ENCODE results near the gene CYB5R4. TPM values are rescaled to one million over a fixed set of nuclear protein-coding genes. Genes with fewer than 3 reads are reported as not detected.

CYB5R4 gene
- total RNA-seq, 1 donor from 2014 or later, result 13.0 TPM

DNA sequence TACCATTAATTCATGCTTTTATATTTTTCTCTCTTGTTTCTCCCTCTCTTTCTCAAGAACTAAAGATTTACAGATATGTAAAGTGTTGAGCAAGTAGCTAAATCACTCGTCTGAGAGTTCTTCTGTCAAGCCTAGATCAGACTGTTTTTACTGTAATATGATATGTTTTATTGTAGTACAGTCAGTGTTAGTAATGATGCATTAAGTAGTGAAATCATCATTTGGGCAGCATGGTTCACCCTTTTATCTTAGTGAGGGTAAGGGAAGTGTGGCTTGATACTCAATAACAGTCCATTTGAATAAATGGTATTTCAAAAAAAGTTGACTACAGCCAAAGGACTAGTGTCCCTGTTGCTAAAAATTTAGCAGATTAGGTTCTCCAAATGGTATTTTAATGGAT lies 9.2 kb downstream of the CYB5R4 start:
- Mint-ChIP-seq H3K4me1 (ENCODE audit: unreplicated experiment) (peaks cover 8% of the 10 kb centered on the region), H3K36me3 (ENCODE audit: low read depth, unreplicated experiment) (peaks cover 31% of the 10 kb centered on the region), H3K27ac (ENCODE audit: unreplicated experiment) (no peak overlapping the region), H3K9me3 (ENCODE audit: unreplicated experiment) (peaks cover 6% of the 10 kb centered on the region), H3K4me3 (ENCODE audit: unreplicated experiment) (no peak overlapping the region), H3K27me3 (ENCODE audit: unreplicated experiment) (no peaks in the 10 kb centered on the region)
- no peak for DNase-seq (ENCODE audit: low spot score)
- TF ChIP-seq, protein P1, sequence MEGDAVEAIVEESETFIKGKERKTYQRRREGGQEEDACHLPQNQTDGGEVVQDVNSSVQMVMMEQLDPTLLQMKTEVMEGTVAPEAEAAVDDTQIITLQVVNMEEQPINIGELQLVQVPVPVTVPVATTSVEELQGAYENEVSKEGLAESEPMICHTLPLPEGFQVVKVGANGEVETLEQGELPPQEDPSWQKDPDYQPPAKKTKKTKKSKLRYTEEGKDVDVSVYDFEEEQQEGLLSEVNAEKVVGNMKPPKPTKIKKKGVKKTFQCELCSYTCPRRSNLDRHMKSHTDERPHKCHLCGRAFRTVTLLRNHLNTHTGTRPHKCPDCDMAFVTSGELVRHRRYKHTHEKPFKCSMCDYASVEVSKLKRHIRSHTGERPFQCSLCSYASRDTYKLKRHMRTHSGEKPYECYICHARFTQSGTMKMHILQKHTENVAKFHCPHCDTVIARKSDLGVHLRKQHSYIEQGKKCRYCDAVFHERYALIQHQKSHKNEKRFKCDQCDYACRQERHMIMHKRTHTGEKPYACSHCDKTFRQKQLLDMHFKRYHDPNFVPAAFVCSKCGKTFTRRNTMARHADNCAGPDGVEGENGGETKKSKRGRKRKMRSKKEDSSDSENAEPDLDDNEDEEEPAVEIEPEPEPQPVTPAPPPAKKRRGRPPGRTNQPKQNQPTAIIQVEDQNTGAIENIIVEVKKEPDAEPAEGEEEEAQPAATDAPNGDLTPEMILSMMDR (IDR thresholded peaks at IDR 0.05; ENCODE audit: unreplicated experiment), result no peak

DNA sequence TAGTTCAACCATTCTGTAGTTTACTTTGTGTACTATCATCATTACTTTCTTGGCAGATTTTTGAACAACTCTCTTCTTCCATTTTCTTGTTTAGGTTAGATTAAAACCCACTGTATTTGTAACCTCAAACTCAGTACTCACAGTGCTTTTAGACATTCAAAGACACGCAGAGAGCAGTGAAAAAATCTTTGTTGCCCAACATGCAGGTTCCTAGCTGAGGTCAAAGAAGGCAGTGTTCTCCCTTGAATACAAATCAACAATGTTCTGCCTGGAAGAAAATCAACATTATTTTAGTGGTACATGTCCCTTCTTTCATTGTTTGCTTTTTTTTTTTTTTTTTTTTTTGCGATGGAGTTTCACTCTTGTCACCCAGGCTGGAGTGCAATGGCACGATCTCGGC lies 11.2 kb downstream of the CYB5R4 start:
- Mint-ChIP-seq H3K9me3 (ENCODE audit: unreplicated experiment) (peaks cover 6% of the 10 kb centered on the region), H3K36me3 (ENCODE audit: low read depth, unreplicated experiment) (peaks cover 24% of the 10 kb centered on the region), H3K4me1 (ENCODE audit: unreplicated experiment) (peaks cover 12% of the 10 kb centered on the region), H3K27ac (ENCODE audit: unreplicated experiment) (no peak overlapping the region), H3K27me3 (ENCODE audit: unreplicated experiment) (no peaks in the 10 kb centered on the region), H3K4me3 (ENCODE audit: unreplicated experiment) (no peak overlapping the region)
- TF ChIP-seq, protein P1 (IDR thresholded peaks at IDR 0.05; ENCODE audit: unreplicated experiment), result no peak
- no peak for DNase-seq (ENCODE audit: low spot score)

DNA sequence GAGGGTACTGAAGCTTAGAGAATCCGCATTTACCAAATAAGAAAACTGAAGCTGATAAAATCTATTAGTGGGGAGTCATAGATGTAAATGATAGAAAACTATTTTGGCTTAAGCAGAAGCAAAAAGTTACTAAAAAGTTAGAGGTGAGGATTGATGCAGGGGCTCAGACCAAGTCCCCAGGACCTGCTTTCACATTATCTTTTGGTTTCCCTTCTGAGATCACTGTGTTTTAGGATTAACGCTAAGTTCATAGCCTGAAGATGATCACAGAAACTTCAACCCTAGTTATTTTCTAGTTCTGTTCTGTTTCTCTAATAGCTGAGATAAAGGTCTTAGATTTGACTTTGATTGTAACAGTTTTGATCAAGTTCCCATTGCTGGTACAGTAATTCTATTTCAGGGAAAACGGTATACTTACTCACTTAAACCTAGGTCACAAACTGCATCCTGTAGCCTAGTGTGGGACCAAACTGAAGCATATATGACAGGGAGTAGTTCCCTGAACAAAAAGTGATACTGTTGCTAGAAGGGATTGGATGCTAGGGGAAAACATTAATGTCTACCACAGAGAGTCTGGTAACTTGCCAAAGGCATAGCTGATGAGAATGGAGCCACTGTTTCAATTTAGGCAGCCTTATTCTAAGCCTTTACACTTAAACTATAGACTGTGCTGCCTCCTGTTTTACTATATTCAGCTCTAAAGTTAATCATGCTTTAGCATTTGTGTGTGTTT lies 13.1 kb downstream of the CYB5R4 start:
- Mint-ChIP-seq H3K4me1 (ENCODE audit: unreplicated experiment) (peaks cover 6% of the 10 kb centered on the region), H3K36me3 (ENCODE audit: low read depth, unreplicated experiment) (peaks cover 12% of the 10 kb centered on the region), H3K9me3 (ENCODE audit: unreplicated experiment) (no peaks in the 10 kb centered on the region), H3K27ac (ENCODE audit: unreplicated experiment) (no peak overlapping the region), H3K4me3 (ENCODE audit: unreplicated experiment) (no peak overlapping the region), H3K27me3 (ENCODE audit: unreplicated experiment) (no peaks in the 10 kb centered on the region)
- TF ChIP-seq, protein P1 (IDR thresholded peaks at IDR 0.05; ENCODE audit: unreplicated experiment), result no peak
- no peak for DNase-seq (ENCODE audit: low spot score)

DNA sequence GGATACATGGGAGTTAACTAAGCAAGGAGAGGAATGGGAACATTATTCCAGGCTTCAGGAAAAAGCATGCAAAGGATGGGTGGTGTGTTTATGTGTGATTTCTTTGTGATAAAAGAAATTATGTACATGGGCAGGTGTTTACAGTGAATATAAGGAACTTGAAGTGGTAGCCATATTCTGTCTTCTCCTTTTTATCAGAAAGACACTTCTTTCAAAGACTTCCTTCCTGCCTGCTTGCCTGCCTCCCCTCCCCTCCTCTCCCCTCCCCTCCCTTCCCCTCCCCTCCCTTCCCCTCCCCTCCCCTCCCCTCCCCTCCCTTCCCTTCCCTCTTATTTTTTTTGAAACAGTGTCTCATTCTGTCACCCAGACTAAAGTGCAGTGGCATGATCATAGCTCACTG lies 14.4 kb downstream of the CYB5R4 start:
- H3K4me1 Mint-ChIP-seq (ENCODE audit: unreplicated experiment), result peaks cover 6% of the 10 kb centered on the region

DNA sequence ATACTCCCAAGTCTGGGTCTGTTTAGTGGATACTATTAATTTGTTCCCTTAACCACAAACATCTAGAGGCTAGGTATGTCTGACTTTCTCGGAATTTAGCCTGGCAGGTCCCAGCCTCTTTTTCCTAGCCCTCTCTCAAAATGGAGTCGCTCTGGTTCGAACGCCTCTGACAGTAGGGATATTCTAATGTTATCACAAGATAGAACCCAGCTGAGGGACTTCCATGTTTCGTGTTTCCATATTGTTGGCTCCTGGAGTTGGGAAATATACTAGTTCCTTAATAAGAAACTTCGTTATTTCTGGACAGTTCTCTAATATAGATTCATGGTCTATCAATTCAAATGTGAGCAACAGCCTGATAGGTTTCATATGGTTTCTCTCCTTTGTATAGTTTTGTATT lies 16.4 kb downstream of the CYB5R4 start:
- Mint-ChIP-seq H3K36me3 (ENCODE audit: low read depth, unreplicated experiment) (no peaks in the 10 kb centered on the region), H3K27ac (ENCODE audit: unreplicated experiment) (no peak overlapping the region), H3K27me3 (ENCODE audit: unreplicated experiment) (peaks cover 2% of the 10 kb centered on the region), H3K9me3 (ENCODE audit: unreplicated experiment) (no peaks in the 10 kb centered on the region), H3K4me3 (ENCODE audit: unreplicated experiment) (no peak overlapping the region), H3K4me1 (ENCODE audit: unreplicated experiment) (peaks cover 6% of the 10 kb centered on the region)
- TF ChIP-seq, protein P1 (IDR thresholded peaks at IDR 0.05; ENCODE audit: unreplicated experiment), result no peak
- DNase-seq (ENCODE audit: low spot score), result no peak

More for the DNA sequence above, 14.4 kb downstream of the CYB5R4 start:
- Mint-ChIP-seq H3K9me3 (ENCODE audit: unreplicated experiment) (no peaks in the 10 kb centered on the region), H3K27me3 (ENCODE audit: unreplicated experiment) (no peaks in the 10 kb centered on the region), H3K36me3 (ENCODE audit: low read depth, unreplicated experiment) (no peaks in the 10 kb centered on the region), H3K27ac (ENCODE audit: unreplicated experiment) (no peak overlapping the region), H3K4me3 (ENCODE audit: unreplicated experiment) (no peak overlapping the region)
- DNase-seq (ENCODE audit: low spot score), result no peak
- TF ChIP-seq, protein P1 (IDR thresholded peaks at IDR 0.05; ENCODE audit: unreplicated experiment), result no peak
